Measurements from ENCODE around the gene BCAS1.

Gene BCAS1

GRCh38 chr20:54110457-54110856 lies 40.1 kb upstream of the BCAS1 start:
- Histone ChIP-seq H3K27me3 (ENCODE audit: insufficient read depth, poor library complexity, severe bottlenecking) (peaks cover 1% of the 10 kb centered on the region), H3K27ac (replicated peaks) (no peak overlapping the region), H3K4me3 (replicated peaks; ENCODE audit: insufficient read depth, low read length) (no peak overlapping the region)
- TF ChIP-seq REST (IDR thresholded peaks at IDR 0.05; ENCODE audit: insufficient replicate concordance, low read depth) (no peak), GABPA (IDR thresholded peaks at IDR 0.05; ENCODE audit: low read depth) (no peak), POLR2AphosphoS5 (IDR thresholded peaks at IDR 0.05; ENCODE audit: low read depth) (no peak), CTCF (IDR thresholded peaks at IDR 0.05; ENCODE audit: insufficient read depth, low read length) (no peak), SPI1 (IDR thresholded peaks at IDR 0.05; ENCODE audit: borderline replicate concordance, low read depth) (no peak)
- no peak for DNase-seq (ENCODE audit: low read depth in 1 of 2, low spot score in 1 of 2)

GRCh38 chr20:54110041-54110440 lies 39.6 kb upstream of the BCAS1 start:
- Histone ChIP-seq H3K4me3 (replicated peaks; ENCODE audit: insufficient read depth, low read length) (no peak overlapping the region), H3K27ac (replicated peaks) (no peak overlapping the region), H3K27me3 (ENCODE audit: insufficient read depth, poor library complexity, severe bottlenecking) (peaks cover 3% of the 10 kb centered on the region)
- DNase-seq (ENCODE audit: low read depth in 1 of 2, low spot score in 1 of 2): no peak
- TF ChIP-seq GABPA (IDR thresholded peaks at IDR 0.05; ENCODE audit: low read depth) (no peak), CTCF (IDR thresholded peaks at IDR 0.05; ENCODE audit: insufficient read depth, low read length) (no peak), POLR2AphosphoS5 (IDR thresholded peaks at IDR 0.05; ENCODE audit: low read depth) (no peak), REST (IDR thresholded peaks at IDR 0.05; ENCODE audit: insufficient replicate concordance, low read depth) (no peak), SPI1 (IDR thresholded peaks at IDR 0.05; ENCODE audit: borderline replicate concordance, low read depth) (no peak)

GRCh38 chr20:54108817-54109216 lies 38.4 kb upstream of the BCAS1 start:
- no peak for TF ChIP-seq SPI1 (IDR thresholded peaks at IDR 0.05; ENCODE audit: borderline replicate concordance, low read depth)
- no peak for TF ChIP-seq REST (IDR thresholded peaks at IDR 0.05; ENCODE audit: insufficient replicate concordance, low read depth)
- no peak for TF ChIP-seq GABPA (IDR thresholded peaks at IDR 0.05; ENCODE audit: low read depth)
- no peak for TF ChIP-seq POLR2AphosphoS5 (IDR thresholded peaks at IDR 0.05; ENCODE audit: low read depth)
- TF ChIP-seq CTCF (IDR thresholded peaks at IDR 0.05; ENCODE audit: insufficient read depth, low read length): no peak
- no peak overlapping the region for H3K27ac ChIP-seq (replicated peaks)
- peaks cover 3% of the 10 kb centered on the region for H3K27me3 ChIP-seq (ENCODE audit: insufficient read depth, poor library complexity, severe bottlenecking)
- no peak overlapping the region for H3K4me3 ChIP-seq (replicated peaks; ENCODE audit: insufficient read depth, low read length)
- DNase-seq (ENCODE audit: low read depth in 1 of 2, low spot score in 1 of 2): no peak
